K562 (cell line): Measurements from ENCODE around the gene MED15. TPM values are rescaled to one million over a fixed set of nuclear protein-coding genes. Genes with fewer than 3 reads are reported as not detected.

Experiments used
- GMEB1 ChIP-seq: fragments of 250-450 bp; sonication (Bioruptor Pico); IDR thresholded peaks from 2 replicates; pipeline ENCODE4 v1.4.0; 2020; ENCODE audit warnings: mild to moderate bottlenecking
- NFXL1 ChIP-seq: fragments of 450-650 bp; formaldehyde crosslinking; IDR thresholded peaks from 2 replicates; pipeline ENCODE4 v1.4.0; 2021; ENCODE audit warnings: mild to moderate bottlenecking
- SIN3A ChIP-seq, 2 experiments: fragments of 150-350 bp in 1 of 2; IDR thresholded peaks; 2 replicates each; pipeline ENCODE4 v1.6.1; 2011 to 2016; ENCODE audit warnings: borderline replicate concordance in 2 of 2, low read depth in 2 of 2, low read length in 2 of 2, mild to moderate bottlenecking in 2 of 2, moderate library complexity in 2 of 2; ENCODE audit not compliant: control insufficient read depth in 1 of 2
- ZBTB26 ChIP-seq: fragments of 450-650 bp; formaldehyde crosslinking; IDR thresholded peaks from 2 replicates; pipeline ENCODE4 v1.4.0; 2022; ENCODE audit warnings: missing genetic modification characterization
- ZNF133 ChIP-seq: fragments of 250-450 bp; sonication (Bioruptor Pico); IDR thresholded peaks from 2 replicates; pipeline ENCODE4 v1.4.0; 2020; ENCODE audit warnings: mild to moderate bottlenecking
- ZNF57 ChIP-seq: fragments of 450-650 bp; formaldehyde crosslinking; IDR thresholded peaks from 2 replicates; pipeline ENCODE4 v1.4.0; 2020; ENCODE audit warnings: mild to moderate bottlenecking, moderate library complexity
- polyA plus RNA-seq, 8 experiments: library from polyadenylated mRNA; depleted of rRNA in 4 of 8; stranded (reverse) in 5 of 8; unstranded in 3 of 8; fragments of >200 nt; fragmentation: Nextera tagmentation in 2 of 8; fragmentation: Illumina TruSeq in 1 of 8; extraction: Ambion mirVana in 2 of 8; extraction: Trizol in 1 of 8; gene quantifications; 2 replicates each; pipeline versions ENCODE4 v1.2.1 to v1.2.3, GENCODE V29; 2011 to 2014; ENCODE audit warnings: inconsistent platforms in 1 of 8, missing spikeins in 1 of 8
- total RNA-seq, 7 experiments: library from RNA; depleted of rRNA in 6 of 7; stranded (reverse); fragments of >200 nt in 6 of 7; fragmentation: Illumina TruSeq in 2 of 7; extraction: Trizol in 2 of 7; gene quantifications; 2 replicates each; pipeline versions ENCODE4 v1.2.1 to v1.2.3, GENCODE V29; 2011 to 2021; ENCODE audit warnings: low replicate concordance in 1 of 7
- TF ChIP-seq, protein P1 (sequence below), 2 experiments: fragments of 450-650 bp; IDR thresholded peaks; 2 replicates each; pipeline ENCODE4 v1.6.1; 2018; ENCODE audit warnings: mild to moderate bottlenecking in 2 of 2, low read depth in 1 of 2; ENCODE audit not compliant: partially characterized antibody in 2 of 2
- TF ChIP-seq, protein P2 (sequence below): sonication (generic); formaldehyde crosslinking; IDR thresholded peaks from 2 replicates; pipeline ENCODE4 v1.8.0; 2022; ENCODE audit warnings: mild to moderate bottlenecking, missing genetic modification reagents
- TF ChIP-seq, protein P3 (sequence below): sonication (generic); formaldehyde crosslinking; IDR thresholded peaks from 2 replicates; pipeline ENCODE4 v1.8.0; 2022; ENCODE audit warnings: missing genetic modification reagents, mild to moderate bottlenecking, moderate library complexity, borderline replicate concordance
- TF ChIP-seq, protein P4 (sequence below): sonication (generic); formaldehyde crosslinking; IDR thresholded peaks from 2 replicates; pipeline ENCODE4 v1.8.1; 2023; ENCODE audit warnings: mild to moderate bottlenecking, missing genetic modification reagents

Gene MED15
- total and polyA plus RNA-seq, 9 of the 15 experiments (the other 6 are each of a cell fraction or from before 2014, with no cell fraction given) = 4.0 to 271 (median 60.1) TPM

DNA sequence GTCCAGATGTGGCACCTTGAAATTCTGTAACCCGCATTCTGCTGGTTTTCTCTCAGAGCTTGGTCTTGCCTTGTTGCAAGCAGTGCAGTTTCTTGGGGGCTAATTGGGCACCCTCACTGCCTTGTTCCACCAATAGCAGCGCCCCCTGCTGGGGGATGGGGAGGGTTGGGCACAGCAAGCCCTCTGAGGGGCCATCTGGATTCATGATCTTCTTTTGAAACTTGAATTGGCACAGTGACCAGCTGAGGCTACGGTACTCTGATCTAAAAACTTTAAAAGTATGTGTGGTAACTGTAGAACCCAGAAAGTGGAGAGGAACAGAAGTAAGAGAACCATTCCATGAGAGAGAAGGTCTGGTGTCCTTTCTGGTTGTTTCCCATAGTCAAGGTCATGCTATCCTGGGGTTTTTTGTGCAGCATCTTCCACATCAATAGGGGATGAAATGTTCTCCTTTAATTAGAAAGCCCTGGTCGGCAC lies 64.2 kb downstream of the MED15 start (continued):
- TF ChIP-seq, protein P1, sequence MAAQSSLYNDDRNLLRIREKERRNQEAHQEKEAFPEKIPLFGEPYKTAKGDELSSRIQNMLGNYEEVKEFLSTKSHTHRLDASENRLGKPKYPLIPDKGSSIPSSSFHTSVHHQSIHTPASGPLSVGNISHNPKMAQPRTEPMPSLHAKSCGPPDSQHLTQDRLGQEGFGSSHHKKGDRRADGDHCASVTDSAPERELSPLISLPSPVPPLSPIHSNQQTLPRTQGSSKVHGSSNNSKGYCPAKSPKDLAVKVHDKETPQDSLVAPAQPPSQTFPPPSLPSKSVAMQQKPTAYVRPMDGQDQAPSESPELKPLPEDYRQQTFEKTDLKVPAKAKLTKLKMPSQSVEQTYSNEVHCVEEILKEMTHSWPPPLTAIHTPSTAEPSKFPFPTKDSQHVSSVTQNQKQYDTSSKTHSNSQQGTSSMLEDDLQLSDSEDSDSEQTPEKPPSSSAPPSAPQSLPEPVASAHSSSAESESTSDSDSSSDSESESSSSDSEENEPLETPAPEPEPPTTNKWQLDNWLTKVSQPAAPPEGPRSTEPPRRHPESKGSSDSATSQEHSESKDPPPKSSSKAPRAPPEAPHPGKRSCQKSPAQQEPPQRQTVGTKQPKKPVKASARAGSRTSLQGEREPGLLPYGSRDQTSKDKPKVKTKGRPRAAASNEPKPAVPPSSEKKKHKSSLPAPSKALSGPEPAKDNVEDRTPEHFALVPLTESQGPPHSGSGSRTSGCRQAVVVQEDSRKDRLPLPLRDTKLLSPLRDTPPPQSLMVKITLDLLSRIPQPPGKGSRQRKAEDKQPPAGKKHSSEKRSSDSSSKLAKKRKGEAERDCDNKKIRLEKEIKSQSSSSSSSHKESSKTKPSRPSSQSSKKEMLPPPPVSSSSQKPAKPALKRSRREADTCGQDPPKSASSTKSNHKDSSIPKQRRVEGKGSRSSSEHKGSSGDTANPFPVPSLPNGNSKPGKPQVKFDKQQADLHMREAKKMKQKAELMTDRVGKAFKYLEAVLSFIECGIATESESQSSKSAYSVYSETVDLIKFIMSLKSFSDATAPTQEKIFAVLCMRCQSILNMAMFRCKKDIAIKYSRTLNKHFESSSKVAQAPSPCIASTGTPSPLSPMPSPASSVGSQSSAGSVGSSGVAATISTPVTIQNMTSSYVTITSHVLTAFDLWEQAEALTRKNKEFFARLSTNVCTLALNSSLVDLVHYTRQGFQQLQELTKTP (IDR thresholded peaks at IDR 0.05; ENCODE audit: low read depth in 1 of 2, partially characterized antibody in 2 of 2) = peak in 1 of 2 experiments; percentile 48
- TF ChIP-seq ZNF57 (CRISPR knock-in tag) = peak; percentile 56; the same call in 1 of the 2 replicates
- peak; percentile 53 for TF ChIP-seq GMEB1
- TF ChIP-seq, protein P2, sequence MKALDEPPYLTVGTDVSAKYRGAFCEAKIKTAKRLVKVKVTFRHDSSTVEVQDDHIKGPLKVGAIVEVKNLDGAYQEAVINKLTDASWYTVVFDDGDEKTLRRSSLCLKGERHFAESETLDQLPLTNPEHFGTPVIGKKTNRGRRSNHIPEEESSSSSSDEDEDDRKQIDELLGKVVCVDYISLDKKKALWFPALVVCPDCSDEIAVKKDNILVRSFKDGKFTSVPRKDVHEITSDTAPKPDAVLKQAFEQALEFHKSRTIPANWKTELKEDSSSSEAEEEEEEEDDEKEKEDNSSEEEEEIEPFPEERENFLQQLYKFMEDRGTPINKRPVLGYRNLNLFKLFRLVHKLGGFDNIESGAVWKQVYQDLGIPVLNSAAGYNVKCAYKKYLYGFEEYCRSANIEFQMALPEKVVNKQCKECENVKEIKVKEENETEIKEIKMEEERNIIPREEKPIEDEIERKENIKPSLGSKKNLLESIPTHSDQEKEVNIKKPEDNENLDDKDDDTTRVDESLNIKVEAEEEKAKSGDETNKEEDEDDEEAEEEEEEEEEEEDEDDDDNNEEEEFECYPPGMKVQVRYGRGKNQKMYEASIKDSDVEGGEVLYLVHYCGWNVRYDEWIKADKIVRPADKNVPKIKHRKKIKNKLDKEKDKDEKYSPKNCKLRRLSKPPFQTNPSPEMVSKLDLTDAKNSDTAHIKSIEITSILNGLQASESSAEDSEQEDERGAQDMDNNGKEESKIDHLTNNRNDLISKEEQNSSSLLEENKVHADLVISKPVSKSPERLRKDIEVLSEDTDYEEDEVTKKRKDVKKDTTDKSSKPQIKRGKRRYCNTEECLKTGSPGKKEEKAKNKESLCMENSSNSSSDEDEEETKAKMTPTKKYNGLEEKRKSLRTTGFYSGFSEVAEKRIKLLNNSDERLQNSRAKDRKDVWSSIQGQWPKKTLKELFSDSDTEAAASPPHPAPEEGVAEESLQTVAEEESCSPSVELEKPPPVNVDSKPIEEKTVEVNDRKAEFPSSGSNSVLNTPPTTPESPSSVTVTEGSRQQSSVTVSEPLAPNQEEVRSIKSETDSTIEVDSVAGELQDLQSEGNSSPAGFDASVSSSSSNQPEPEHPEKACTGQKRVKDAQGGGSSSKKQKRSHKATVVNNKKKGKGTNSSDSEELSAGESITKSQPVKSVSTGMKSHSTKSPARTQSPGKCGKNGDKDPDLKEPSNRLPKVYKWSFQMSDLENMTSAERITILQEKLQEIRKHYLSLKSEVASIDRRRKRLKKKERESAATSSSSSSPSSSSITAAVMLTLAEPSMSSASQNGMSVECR (CRISPR knock-in tag) = 0 out of 2 replicates have a peak, but pooled peaks have one; percentile 69
- TF ChIP-seq ZBTB26 (CRISPR knock-in tag) = peak; percentile 41; the same call in 1 of the 2 replicates
- TF ChIP-seq, protein P3, sequence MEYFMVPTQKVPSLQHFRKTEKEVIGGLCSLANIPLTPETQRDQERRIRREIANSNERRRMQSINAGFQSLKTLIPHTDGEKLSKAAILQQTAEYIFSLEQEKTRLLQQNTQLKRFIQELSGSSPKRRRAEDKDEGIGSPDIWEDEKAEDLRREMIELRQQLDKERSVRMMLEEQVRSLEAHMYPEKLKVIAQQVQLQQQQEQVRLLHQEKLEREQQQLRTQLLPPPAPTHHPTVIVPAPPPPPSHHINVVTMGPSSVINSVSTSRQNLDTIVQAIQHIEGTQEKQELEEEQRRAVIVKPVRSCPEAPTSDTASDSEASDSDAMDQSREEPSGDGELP (CRISPR knock-in tag) = 0 out of 2 replicates have a peak, but pooled peaks have one; percentile 16
- peak; percentile 45; the same call in 1 of the 2 replicates for TF ChIP-seq NFXL1 (CRISPR knock-in tag)
- TF ChIP-seq, protein P4, sequence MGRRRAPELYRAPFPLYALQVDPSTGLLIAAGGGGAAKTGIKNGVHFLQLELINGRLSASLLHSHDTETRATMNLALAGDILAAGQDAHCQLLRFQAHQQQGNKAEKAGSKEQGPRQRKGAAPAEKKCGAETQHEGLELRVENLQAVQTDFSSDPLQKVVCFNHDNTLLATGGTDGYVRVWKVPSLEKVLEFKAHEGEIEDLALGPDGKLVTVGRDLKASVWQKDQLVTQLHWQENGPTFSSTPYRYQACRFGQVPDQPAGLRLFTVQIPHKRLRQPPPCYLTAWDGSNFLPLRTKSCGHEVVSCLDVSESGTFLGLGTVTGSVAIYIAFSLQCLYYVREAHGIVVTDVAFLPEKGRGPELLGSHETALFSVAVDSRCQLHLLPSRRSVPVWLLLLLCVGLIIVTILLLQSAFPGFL (CRISPR knock-in tag) = no peak
- TF ChIP-seq ZNF133 (CRISPR knock-in tag) = 0 out of 2 replicates have a peak, but pooled peaks have one; percentile 34
- no peak for TF ChIP-seq SIN3A (IDR thresholded peaks at IDR 0.05; ENCODE audit: borderline replicate concordance in 2 of 2, control insufficient read depth in 1 of 2, low read depth in 2 of 2, low read length in 2 of 2)
